ENCODE results near the gene ITPRID2.

ITPRID2 gene

DNA sequence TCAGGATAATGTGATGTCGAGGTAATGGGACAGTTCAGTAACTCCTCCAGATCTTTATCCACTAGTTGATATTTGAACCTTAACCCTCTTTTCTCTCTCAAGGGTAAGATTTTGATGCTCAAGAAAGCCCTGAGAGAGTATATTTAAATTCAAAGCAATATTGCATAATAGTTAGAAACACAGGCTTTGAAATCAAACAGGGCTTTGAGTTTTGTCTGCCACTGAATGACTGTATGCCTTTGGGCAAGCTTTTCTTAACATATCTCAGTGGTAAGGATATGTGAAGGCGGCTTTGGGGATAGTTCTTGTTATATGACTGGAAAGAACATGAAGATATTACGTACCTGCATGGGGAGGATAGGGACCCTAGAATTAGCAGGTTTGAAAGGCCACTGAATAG, 11.1 kb downstream of the ITPRID2 start:
- Histone ChIP-seq H3K4me1 (ENCODE audit: insufficient read depth, poor library complexity, severe bottlenecking) (peaks cover 16% of the 10 kb centered on the region), H3K9me3 (ENCODE audit: severe bottlenecking) (no peaks in the 10 kb centered on the region), H3K36me3 (ENCODE audit: low read depth) (peaks cover 98% of the 10 kb centered on the region), H3K4me3 (ENCODE audit: severe bottlenecking) (no peak overlapping the region), H3K27me3 (ENCODE audit: insufficient read depth, poor library complexity, severe bottlenecking) (no peaks in the 10 kb centered on the region), H3K27ac (ENCODE audit: poor library complexity, severe bottlenecking) (no peak overlapping the region)
- TF ChIP-seq, protein P1, sequence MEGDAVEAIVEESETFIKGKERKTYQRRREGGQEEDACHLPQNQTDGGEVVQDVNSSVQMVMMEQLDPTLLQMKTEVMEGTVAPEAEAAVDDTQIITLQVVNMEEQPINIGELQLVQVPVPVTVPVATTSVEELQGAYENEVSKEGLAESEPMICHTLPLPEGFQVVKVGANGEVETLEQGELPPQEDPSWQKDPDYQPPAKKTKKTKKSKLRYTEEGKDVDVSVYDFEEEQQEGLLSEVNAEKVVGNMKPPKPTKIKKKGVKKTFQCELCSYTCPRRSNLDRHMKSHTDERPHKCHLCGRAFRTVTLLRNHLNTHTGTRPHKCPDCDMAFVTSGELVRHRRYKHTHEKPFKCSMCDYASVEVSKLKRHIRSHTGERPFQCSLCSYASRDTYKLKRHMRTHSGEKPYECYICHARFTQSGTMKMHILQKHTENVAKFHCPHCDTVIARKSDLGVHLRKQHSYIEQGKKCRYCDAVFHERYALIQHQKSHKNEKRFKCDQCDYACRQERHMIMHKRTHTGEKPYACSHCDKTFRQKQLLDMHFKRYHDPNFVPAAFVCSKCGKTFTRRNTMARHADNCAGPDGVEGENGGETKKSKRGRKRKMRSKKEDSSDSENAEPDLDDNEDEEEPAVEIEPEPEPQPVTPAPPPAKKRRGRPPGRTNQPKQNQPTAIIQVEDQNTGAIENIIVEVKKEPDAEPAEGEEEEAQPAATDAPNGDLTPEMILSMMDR (IDR thresholded peaks at IDR 0.05; ENCODE audit: poor library complexity, severe bottlenecking) = no peak
- DNase-seq (ENCODE audit: low spot score) = no peak
- ATAC-seq (ENCODE audit: low read depth) = no peak

DNA sequence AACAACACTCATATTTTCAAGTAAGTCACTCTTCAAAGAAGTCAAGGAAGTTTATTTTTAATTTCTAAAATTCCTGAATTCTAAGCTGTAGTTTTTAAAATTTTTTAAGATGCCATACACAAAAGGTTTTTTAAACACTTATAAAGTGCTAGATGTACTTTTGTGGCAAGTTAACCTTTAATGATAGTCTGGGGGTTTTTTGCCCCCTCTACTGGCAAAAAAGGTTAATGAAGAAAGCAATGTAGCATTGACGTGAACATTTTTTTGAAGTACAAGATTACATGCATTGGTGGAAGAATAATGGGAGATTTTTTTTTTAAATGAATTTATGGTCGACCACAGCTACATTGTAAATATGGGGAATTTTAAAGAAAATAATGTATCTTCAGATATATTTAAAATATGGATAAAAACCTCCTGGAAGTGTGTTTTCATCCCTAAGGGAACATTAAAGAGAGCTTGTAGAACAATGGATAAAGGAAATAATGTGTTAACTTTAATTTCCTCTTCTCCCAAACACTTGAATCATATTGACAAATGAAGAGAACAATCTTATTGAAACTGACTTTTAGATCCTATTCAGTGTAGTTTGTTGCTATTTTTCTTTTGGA, 12.6 kb downstream of the ITPRID2 start:
- Histone ChIP-seq H3K36me3 (ENCODE audit: low read depth) (peaks cover 96% of the 10 kb centered on the region), H3K27ac (ENCODE audit: poor library complexity, severe bottlenecking) (no peak overlapping the region), H3K9me3 (ENCODE audit: severe bottlenecking) (no peaks in the 10 kb centered on the region), H3K4me1 (ENCODE audit: insufficient read depth, poor library complexity, severe bottlenecking) (peaks cover 3% of the 10 kb centered on the region), H3K27me3 (ENCODE audit: insufficient read depth, poor library complexity, severe bottlenecking) (no peaks in the 10 kb centered on the region), H3K4me3 (ENCODE audit: severe bottlenecking) (no peak overlapping the region)
- no peak for DNase-seq (ENCODE audit: low spot score)
- ATAC-seq (ENCODE audit: low read depth) = peak; percentile 46; the same call in 1 of the 3 replicates
- TF ChIP-seq, protein P1 (IDR thresholded peaks at IDR 0.05; ENCODE audit: poor library complexity, severe bottlenecking) = peak; percentile 85

DNA sequence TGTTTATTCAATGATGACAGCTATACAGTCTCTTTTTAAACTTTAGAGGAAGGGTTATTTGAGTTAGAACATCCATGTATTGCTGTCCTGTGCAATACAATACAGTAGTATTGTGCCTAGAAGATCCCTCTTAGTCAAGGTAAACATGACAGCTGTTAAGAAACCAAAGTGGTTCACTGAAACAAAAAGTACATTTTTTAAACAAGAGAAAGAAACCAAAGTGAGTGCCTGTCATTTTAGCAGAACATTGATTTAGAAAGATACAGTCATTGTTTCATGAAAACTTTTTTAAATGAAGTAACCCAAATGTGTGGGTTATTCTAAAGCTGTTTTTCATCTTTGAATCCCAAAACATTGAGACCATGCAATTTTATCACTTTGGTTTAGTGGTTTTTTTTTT, 15.5 kb downstream of the ITPRID2 start:
- Histone ChIP-seq H3K27ac (ENCODE audit: poor library complexity, severe bottlenecking) (no peak overlapping the region), H3K4me3 (ENCODE audit: severe bottlenecking) (no peak overlapping the region), H3K4me1 (ENCODE audit: insufficient read depth, poor library complexity, severe bottlenecking) (peaks cover 3% of the 10 kb centered on the region), H3K36me3 (ENCODE audit: low read depth) (peaks cover 96% of the 10 kb centered on the region), H3K27me3 (ENCODE audit: insufficient read depth, poor library complexity, severe bottlenecking) (no peaks in the 10 kb centered on the region), H3K9me3 (ENCODE audit: severe bottlenecking) (no peaks in the 10 kb centered on the region)
- TF ChIP-seq, protein P1 (IDR thresholded peaks at IDR 0.05; ENCODE audit: poor library complexity, severe bottlenecking) = no peak
- DNase-seq (ENCODE audit: low spot score) (no peak), ATAC-seq (ENCODE audit: low read depth) (no peak)

DNA sequence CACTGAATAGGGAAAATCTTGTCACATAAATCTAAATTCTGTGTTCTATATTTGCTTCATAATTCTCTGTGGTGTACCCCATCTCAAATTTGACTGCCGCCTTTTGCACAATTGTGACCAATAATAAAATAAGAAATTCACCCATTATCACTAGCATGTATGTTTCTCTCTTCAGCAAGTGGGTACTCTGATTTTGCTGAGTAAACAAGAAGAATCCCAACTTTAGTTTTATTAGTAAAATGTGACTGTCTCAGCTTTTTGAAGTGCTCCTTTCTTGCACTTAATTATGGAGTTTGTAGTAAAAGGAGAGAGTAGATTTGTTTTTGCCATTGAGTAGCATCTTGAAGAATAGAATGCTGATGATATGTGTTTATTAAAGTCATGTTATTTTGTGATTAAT, 16.1 kb downstream of the ITPRID2 start:
- no peaks in the 10 kb centered on the region for H3K27me3 ChIP-seq (ENCODE audit: insufficient read depth, poor library complexity, severe bottlenecking)
- TF ChIP-seq, protein P1 (IDR thresholded peaks at IDR 0.05; ENCODE audit: poor library complexity, severe bottlenecking) = no peak
- peaks cover 96% of the 10 kb centered on the region for H3K36me3 ChIP-seq (ENCODE audit: low read depth)
- no peak overlapping the region for H3K4me3 ChIP-seq (ENCODE audit: severe bottlenecking)
- DNase-seq (ENCODE audit: low spot score) (no peak), ATAC-seq (ENCODE audit: low read depth) (no peak)
- no peaks in the 10 kb centered on the region for H3K9me3 ChIP-seq (ENCODE audit: severe bottlenecking)
- H3K27ac ChIP-seq (ENCODE audit: poor library complexity, severe bottlenecking) = no peak overlapping the region
- H3K4me1 ChIP-seq (ENCODE audit: insufficient read depth, poor library complexity, severe bottlenecking) = peaks cover 3% of the 10 kb centered on the region

DNA sequence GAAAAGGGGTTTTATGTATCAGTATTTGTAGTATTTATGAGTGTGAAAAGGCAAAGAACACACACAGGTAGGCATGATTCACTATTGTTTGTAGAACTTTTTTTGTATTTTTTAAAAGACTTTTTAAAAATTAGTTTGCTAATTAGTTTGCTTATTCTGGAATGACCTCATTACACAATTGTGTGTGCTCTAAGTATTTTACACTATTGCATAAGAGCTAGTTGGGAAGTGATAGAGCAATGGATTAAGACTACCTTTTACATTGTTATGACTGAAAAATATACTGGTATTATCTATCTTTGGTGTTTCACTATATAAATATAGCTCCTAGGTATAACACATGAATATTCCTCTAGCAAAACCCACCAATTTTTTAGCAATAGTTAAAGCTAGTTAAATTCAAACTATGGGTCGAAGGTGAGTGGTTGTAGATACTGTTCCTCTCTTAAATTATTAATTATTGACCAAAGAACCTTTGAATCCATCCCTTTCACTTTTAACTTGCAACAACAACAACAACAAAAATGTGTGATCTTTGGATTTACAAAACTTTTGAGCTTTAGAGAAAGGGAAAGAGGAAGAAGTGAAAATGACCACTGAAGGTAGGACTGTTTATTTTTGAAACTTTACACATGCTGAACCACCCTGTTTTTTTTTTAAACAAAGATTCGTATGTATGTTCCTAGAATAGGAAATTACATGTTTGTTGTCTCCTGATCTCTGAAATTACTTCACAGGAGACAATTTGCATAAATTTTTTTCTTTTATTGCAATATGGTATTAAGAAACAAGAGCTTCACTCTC, 18.7 kb downstream of the ITPRID2 start:
- TF ChIP-seq, protein P1 (IDR thresholded peaks at IDR 0.05; ENCODE audit: poor library complexity, severe bottlenecking) = no peak
- Histone ChIP-seq H3K27ac (ENCODE audit: poor library complexity, severe bottlenecking) (no peak overlapping the region), H3K9me3 (ENCODE audit: severe bottlenecking) (no peaks in the 10 kb centered on the region), H3K36me3 (ENCODE audit: low read depth) (peaks cover 96% of the 10 kb centered on the region), H3K4me3 (ENCODE audit: severe bottlenecking) (no peak overlapping the region), H3K27me3 (ENCODE audit: insufficient read depth, poor library complexity, severe bottlenecking) (no peaks in the 10 kb centered on the region), H3K4me1 (ENCODE audit: insufficient read depth, poor library complexity, severe bottlenecking) (no peaks in the 10 kb centered on the region)
- ATAC-seq (ENCODE audit: low read depth) = no peak
- no peak for DNase-seq (ENCODE audit: low spot score)

Data from RWPE2 (cell line).